BJ (cell line): ENCODE results near the gene MED13L. TPM values are rescaled to one million over a fixed set of nuclear protein-coding genes. Genes with fewer than 3 reads are reported as not detected.

Source experiments
- CTCF ChIA-PET: fragments of 350-600 bp; formaldehyde crosslinking; extraction: SDS; loops from one replicate; lab custom pipeline; 2021; ENCODE audit warnings: antibody characterized with exemption, inconsistent platforms; lab: Yijun Ruan, JAX
- POLR2A ChIA-PET: fragments of 300-600 bp; sonication (Branson Sonifier 250); formaldehyde crosslinking; extraction: SDS; loops from one replicate; lab custom pipeline; 2021; ENCODE audit warnings: antibody characterized with exemption; lab: Charles Lee
- DNase-seq: peaks from one replicate; pipeline ENCODE4 v3.0.0-alpha.2; 2011; ENCODE audit warnings: low read depth
- H3K27me3 ChIP-seq: 2 replicates; pipeline ENCODE4 v1.6.0; 2011; ENCODE audit warnings: low read length; ENCODE audit not compliant: control insufficient read depth, insufficient read depth
- H3K36me3 ChIP-seq: 2 replicates; pipeline ENCODE4 v1.5.1; 2011; ENCODE audit warnings: low read length; ENCODE audit not compliant: control insufficient read depth, insufficient read depth
- H3K4me3 ChIP-seq: 2 replicates; pipeline ENCODE4 v1.5.1; 2011; ENCODE audit warnings: low read depth, mild to moderate bottlenecking, control low read depth, low read length
- CTCF ChIP-seq: IDR thresholded peaks from 2 replicates; pipeline ENCODE4 v1.5.1; 2011; ENCODE audit warnings: low read depth, mild to moderate bottlenecking, control low read depth, inconsistent platforms, low read length, moderate library complexity; ENCODE audit not compliant: insufficient read depth
- polyA plus RNA-seq: library from polyadenylated mRNA; depleted of rRNA; stranded (reverse); fragments of >200 nt; gene quantifications from 2 replicates; pipeline ENCODE4 v1.2.3, GENCODE V29; 2011

Gene MED13L
- polyA plus RNA-seq, 1 experiment: 43.7 TPM

- Histone ChIP-seq H3K27me3 (no peaks in the 10 kb centered on the region), H3K4me3 (no peak overlapping the region), H3K36me3 (no peaks in the 10 kb centered on the region)
- DNase-seq: no peak
- CTCF ChIA-PET: no interaction called here
- no peak for TF ChIP-seq CTCF
- POLR2A ChIA-PET: no interaction called here
These were observed 13.6 kb downstream of the MED13L start for GRCh38 chr12:116263844-116264243.

- DNase-seq: no peak
- ChIA-PET POLR2A (no interaction called here), CTCF (interaction anchor here (1.3 kb wide), 1 partner anchor 265 kb away, joined by 3 read pairs; no protein-coding TSS in a partner anchor)
- no peak for TF ChIP-seq CTCF
- no peak overlapping the region for H3K4me3 ChIP-seq
- no peaks in the 10 kb centered on the region for H3K36me3 ChIP-seq
- H3K27me3 ChIP-seq: no peaks in the 10 kb centered on the region
These were observed 14.1 kb downstream of the MED13L start for GRCh38 chr12:116263431-116263830.

- H3K4me3 ChIP-seq: no peak overlapping the region
- no peaks in the 10 kb centered on the region for H3K36me3 ChIP-seq
- CTCF ChIA-PET: interaction anchor here (1.3 kb wide), 1 partner anchor 265 kb away, joined by 3 read pairs; no protein-coding TSS in a partner anchor
- POLR2A ChIA-PET: no interaction called here
- DNase-seq: no peak
- H3K27me3 ChIP-seq: no peaks in the 10 kb centered on the region
- TF ChIP-seq CTCF: no peak
These were observed 14.8 kb downstream of the MED13L start for GRCh38 chr12:116262741-116263140.

GRCh38 chr12:116261525-116262100 is 15.9 kb downstream of the MED13L start:
- TF ChIP-seq CTCF: no peak
- no peak for DNase-seq
- CTCF ChIA-PET: interaction anchor here (0.7 to 1.0 kb wide), 3 partner anchors 8 to 90 kb away, joined by 3 read pairs; no protein-coding TSS in a partner anchor
- Histone ChIP-seq H3K36me3 (no peaks in the 10 kb centered on the region), H3K27me3 (no peaks in the 10 kb centered on the region), H3K4me3 (no peak overlapping the region)
- POLR2A ChIA-PET: no interaction called here

GRCh38 chr12:116259800-116260577 is 17.5 kb downstream of the MED13L start:
- Histone ChIP-seq H3K27me3 (no peaks in the 10 kb centered on the region), H3K36me3 (no peaks in the 10 kb centered on the region), H3K4me3 (no peak overlapping the region)
- POLR2A ChIA-PET: no interaction called here
- no peak for DNase-seq
- CTCF ChIA-PET: no interaction called here
- TF ChIP-seq CTCF: no peak
